Keratinocyte (primary cell): ENCODE data around the gene PTGDR. TPM values are rescaled to one million over a fixed set of nuclear protein-coding genes. Genes with fewer than 3 reads are reported as not detected.

Experiments used
- DNase-seq: peaks from one replicate; pipeline ENCODE4 v3.0.0-alpha.2; 2011; ENCODE audit warnings: low read depth, missing footprints, low spot score
- FAIRE-seq: peaks from 2 replicates; lab custom pipeline; 2011; peaks lifted over from hg19 to GRCh38; lab: Jason Lieb, UNC
- H2AFZ ChIP-seq: 2 replicates; pipeline ENCODE4 v1.6.0; 2012; ENCODE audit warnings: low read length, control low read depth, inconsistent platforms; ENCODE audit not compliant: control insufficient read depth
- H3K27ac ChIP-seq: 2 replicates; pipeline ENCODE4 v1.5.1; 2011; ENCODE audit warnings: low read length; ENCODE audit not compliant: control insufficient read depth, insufficient read depth
- H3K27me3 ChIP-seq: 3 replicates; pipeline ENCODE4 v1.6.0; 2011; ENCODE audit warnings: low read length; ENCODE audit not compliant: control insufficient read depth, insufficient read depth; ENCODE audit errors: extremely low read depth
- H3K36me3 ChIP-seq, 2 experiments: 2 replicates in 1 of 2; 3 replicates in 1 of 2; pipeline ENCODE4 v1.5.1; 2011; ENCODE audit warnings: low read length in 2 of 2, mild to moderate bottlenecking in 1 of 2; ENCODE audit not compliant: control insufficient read depth in 2 of 2, insufficient read depth in 2 of 2; ENCODE audit errors: extremely low read depth in 1 of 2
- H3K4me1 ChIP-seq: 3 replicates; pipeline ENCODE4 v1.5.1; 2011; ENCODE audit warnings: low read length; ENCODE audit not compliant: control insufficient read depth, insufficient read depth; ENCODE audit errors: extremely low read depth
- H3K4me2 ChIP-seq: 3 replicates; pipeline ENCODE4 v1.6.0; 2011; ENCODE audit warnings: low read depth, low read length; ENCODE audit not compliant: control insufficient read depth, insufficient read depth; ENCODE audit errors: extremely low read depth
- H3K4me3 ChIP-seq, 3 experiments: fragments of 200-600 bp in 1 of 3; sonication (generic) in 1 of 3; 2 replicates in 2 of 3; 3 replicates in 1 of 3; pipeline ENCODE4 v1.5.1; 2011 to 2016; ENCODE audit warnings: low read length in 3 of 3, mild to moderate bottlenecking in 3 of 3, control low read depth in 2 of 3, inconsistent platforms in 1 of 3, low read depth in 1 of 3, mixed read lengths in 1 of 3, mixed run types in 1 of 3, moderate library complexity in 1 of 3; ENCODE audit not compliant: control insufficient read depth in 2 of 3, insufficient read depth in 2 of 3; ENCODE audit errors: extremely low read depth in 1 of 3
- H3K79me2 ChIP-seq: 2 replicates; pipeline ENCODE4 v1.6.0; 2012; ENCODE audit warnings: low read length; ENCODE audit not compliant: control insufficient read depth, insufficient read depth
- H3K9ac ChIP-seq: 3 replicates; pipeline ENCODE4 v1.6.0; 2011; ENCODE audit warnings: low read length; ENCODE audit not compliant: control insufficient read depth, insufficient read depth; ENCODE audit errors: extremely low read depth
- H3K9me1 ChIP-seq: 3 replicates; pipeline ENCODE4 v1.6.0; 2011; ENCODE audit warnings: low read length; ENCODE audit not compliant: control insufficient read depth, insufficient read depth; ENCODE audit errors: extremely low read depth
- H3K9me3 ChIP-seq: 2 replicates; pipeline ENCODE4 v1.5.1; 2012; ENCODE audit warnings: low read depth, low read length; ENCODE audit not compliant: control insufficient read depth
- H4K20me1 ChIP-seq: 3 replicates; pipeline ENCODE4 v1.6.0; 2011; ENCODE audit warnings: low read length; ENCODE audit not compliant: control insufficient read depth, insufficient read depth; ENCODE audit errors: extremely low read depth
- EZH2 ChIP-seq: IDR thresholded peaks from one replicate; pipeline ENCODE4 v1.6.1; 2012; ENCODE audit warnings: inconsistent platforms, mild to moderate bottlenecking, low read length, moderate library complexity
- dilution Hi-C: fragments of 300-500 bp; cut with MboI; formaldehyde crosslinking; loops from one replicate; pipeline ENCODE4 v1.7.0; 2020; ENCODE audit warnings: low sequenced_read_pairs; ENCODE audit not compliant: extremely low pct_ligation_motif_present
- polyA plus RNA-seq, 5 experiments: library from polyadenylated mRNA; depleted of rRNA in 3 of 5; stranded (reverse) in 3 of 5; stranded (forward) in 1 of 5; unstranded in 1 of 5; fragments of >200 nt; gene quantifications; 1 replicate in 1 of 5; 2 replicates in 3 of 5; 3 replicates in 1 of 5; pipeline versions ENCODE4 v1.2.1 to v1.2.3, GENCODE V29; 2011 to 2012; ENCODE audit warnings: missing spikeins in 2 of 5, low read depth in 1 of 5, low replicate concordance in 1 of 5
- TF ChIP-seq, protein P1 (sequence below), 3 experiments: IDR thresholded peaks in 1 of 3; conservative IDR thresholded peaks in 1 of 3; optimal IDR thresholded peaks in 1 of 3; 2 replicates in 2 of 3; 3 replicates in 1 of 3; pipeline versions ENCODE3 to v1.5.1; 2011; ENCODE audit warnings: low read length in 3 of 3, mild to moderate bottlenecking in 3 of 3, moderate library complexity in 2 of 3, control low read depth in 1 of 3, inconsistent platforms in 1 of 3; ENCODE audit not compliant: insufficient read depth in 2 of 3; ENCODE audit errors: extremely low read depth in 1 of 3

The PTGDR gene
- polyA plus RNA-seq, 1 donor (not counting 4 experiments of a cell fraction or from before 2014, with no cell fraction given), result not detected

- DNase-seq (no peak), FAIRE-seq (no peak)
- dilution Hi-C loops, result no loop called here
- Histone ChIP-seq H3K4me3 (no peak overlapping the region), H3K9me1 (no peaks in the 10 kb centered on the region), H3K27me3 (peaks cover 22% of the 10 kb centered on the region), H3K79me2 (no peaks in the 10 kb centered on the region), H2AFZ (no peak overlapping the region), H3K9ac (no peak overlapping the region), H3K4me1 (peaks cover 9% of the 10 kb centered on the region), H3K4me2 (no peak overlapping the region), H3K9me3 (no peaks in the 10 kb centered on the region), H3K27ac (no peak overlapping the region), H4K20me1 (no peaks in the 10 kb centered on the region), H3K36me3 (no peaks in the 10 kb centered on the region)
- TF ChIP-seq, protein P1, sequence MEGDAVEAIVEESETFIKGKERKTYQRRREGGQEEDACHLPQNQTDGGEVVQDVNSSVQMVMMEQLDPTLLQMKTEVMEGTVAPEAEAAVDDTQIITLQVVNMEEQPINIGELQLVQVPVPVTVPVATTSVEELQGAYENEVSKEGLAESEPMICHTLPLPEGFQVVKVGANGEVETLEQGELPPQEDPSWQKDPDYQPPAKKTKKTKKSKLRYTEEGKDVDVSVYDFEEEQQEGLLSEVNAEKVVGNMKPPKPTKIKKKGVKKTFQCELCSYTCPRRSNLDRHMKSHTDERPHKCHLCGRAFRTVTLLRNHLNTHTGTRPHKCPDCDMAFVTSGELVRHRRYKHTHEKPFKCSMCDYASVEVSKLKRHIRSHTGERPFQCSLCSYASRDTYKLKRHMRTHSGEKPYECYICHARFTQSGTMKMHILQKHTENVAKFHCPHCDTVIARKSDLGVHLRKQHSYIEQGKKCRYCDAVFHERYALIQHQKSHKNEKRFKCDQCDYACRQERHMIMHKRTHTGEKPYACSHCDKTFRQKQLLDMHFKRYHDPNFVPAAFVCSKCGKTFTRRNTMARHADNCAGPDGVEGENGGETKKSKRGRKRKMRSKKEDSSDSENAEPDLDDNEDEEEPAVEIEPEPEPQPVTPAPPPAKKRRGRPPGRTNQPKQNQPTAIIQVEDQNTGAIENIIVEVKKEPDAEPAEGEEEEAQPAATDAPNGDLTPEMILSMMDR (optimal IDR thresholded peaks at IDR 0.05 in 1 of 3, IDR thresholded peaks at IDR 0.05 in 1 of 3, conservative IDR thresholded peaks at IDR 0.05 in 1 of 3; ENCODE audit: extremely low read depth in 1 of 3, insufficient read depth in 2 of 3, low read length in 3 of 3), result no peak
- TF ChIP-seq EZH2, result no peak
These were observed 51.5 kb downstream of the PTGDR start for GRCh38 chr14:52318826-52319645.

GRCh38 chr14:52319919-52320318 lies 52.4 kb downstream of the PTGDR start:
- no peaks in the 10 kb centered on the region for H3K79me2 ChIP-seq
- H2AFZ ChIP-seq, result no peak overlapping the region
- H3K9ac ChIP-seq, result no peak overlapping the region
- no peaks in the 10 kb centered on the region for H3K9me1 ChIP-seq
- no peaks in the 10 kb centered on the region for H3K36me3 ChIP-seq
- dilution Hi-C loops, result no loop called here
- H3K27me3 ChIP-seq, result peaks cover 15% of the 10 kb centered on the region
- no peak overlapping the region for H3K4me2 ChIP-seq
- no peak for TF ChIP-seq EZH2
- TF ChIP-seq, protein P1 (optimal IDR thresholded peaks at IDR 0.05 in 1 of 3, IDR thresholded peaks at IDR 0.05 in 1 of 3, conservative IDR thresholded peaks at IDR 0.05 in 1 of 3; ENCODE audit: extremely low read depth in 1 of 3, insufficient read depth in 2 of 3, low read length in 3 of 3), result no peak
- FAIRE-seq (no peak), DNase-seq (no peak)
- no peaks in the 10 kb centered on the region for H4K20me1 ChIP-seq
- H3K9me3 ChIP-seq, result no peaks in the 10 kb centered on the region
- no peak overlapping the region for H3K4me3 ChIP-seq
- H3K27ac ChIP-seq, result no peak overlapping the region
- peaks cover under 1% of the 10 kb centered on the region for H3K4me1 ChIP-seq
